Stimulated activated CD4-positive, alpha-beta T cell treated with anti-CD3 and anti-CD28 coated beads, Interleukin-15, amount 100 ng/mL, for 48 hours (primary cell): ENCODE data around the gene BRPF1.

Experiments used
- DNase-seq, 2 donors: peaks; one replicate each; pipeline ENCODE4 v3.0.0-alpha.2; 2020; ENCODE audit warnings: low read depth in 2 of 2

Gene BRPF1

DNA sequence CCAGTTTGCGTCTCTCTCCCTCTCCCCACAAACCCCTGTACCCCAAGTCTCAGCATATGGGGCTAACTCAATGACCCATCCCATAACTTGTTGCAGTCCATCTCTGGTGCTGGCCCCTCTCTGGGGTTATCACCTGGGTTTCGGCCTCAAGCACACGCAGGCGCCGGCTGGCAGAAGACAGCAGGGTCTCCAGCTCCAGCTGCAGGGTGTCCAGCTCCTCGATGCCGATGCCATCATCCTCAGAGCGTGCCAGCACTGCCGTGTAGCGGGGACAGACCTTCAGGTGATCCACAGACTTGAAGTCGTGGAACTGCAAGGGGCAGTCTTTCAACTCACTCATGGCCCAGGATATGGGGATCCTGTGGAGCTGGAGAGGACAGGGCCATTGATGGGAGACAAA, 59.6 kb downstream of the BRPF1 start:
- DNase-seq: no peak

GRCh38 chr3:9791790-9792404, 60.4 kb downstream of the BRPF1 start:
- DNase-seq: no peak

GRCh38 chr3:9792405-9793160, 61.0 kb downstream of the BRPF1 start, which contains the start of the genes ARPC4 and TADA3:
ARPC4 (plus strand) TSS chr3:9793082; CDS start chr3:9793122, 40 bp downstream.
TADA3 (minus strand) TSS chr3:9792473; CDS start chr3:9791466, 1,007 bp downstream.
- DNase-seq: peak; percentile 84 to 90

DNA sequence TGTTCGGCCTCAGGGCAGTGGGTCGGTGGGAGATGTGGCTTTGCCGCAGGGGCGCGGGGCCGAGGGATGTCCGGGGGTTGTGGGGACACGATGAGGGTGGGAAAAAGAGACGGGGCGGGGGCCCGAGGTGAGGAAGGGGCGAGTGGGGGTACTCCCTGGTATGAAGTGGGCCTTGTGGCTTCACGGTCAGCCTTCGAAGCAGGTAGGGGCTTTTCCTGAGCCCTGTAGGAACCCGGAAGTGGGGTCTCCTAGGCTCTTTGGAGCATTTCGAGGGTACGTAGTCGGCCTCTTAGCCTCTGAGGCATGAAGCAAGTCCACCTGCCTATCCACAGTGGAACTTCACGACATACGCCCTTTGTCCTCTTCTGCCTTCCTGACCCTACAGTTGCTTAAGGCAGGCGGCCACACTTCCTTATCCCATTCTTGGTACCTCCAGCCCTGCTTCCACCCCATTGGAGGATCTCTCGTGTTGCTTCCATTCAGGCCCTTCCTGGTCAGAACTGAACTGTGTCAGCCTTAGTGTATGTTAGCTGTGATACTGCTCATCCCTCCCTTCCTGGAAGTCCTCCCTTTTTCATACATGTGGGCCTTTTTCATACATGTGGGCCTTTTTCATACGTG, 61.7 kb downstream of the BRPF1 start:
- DNase-seq: no peak

DNA sequence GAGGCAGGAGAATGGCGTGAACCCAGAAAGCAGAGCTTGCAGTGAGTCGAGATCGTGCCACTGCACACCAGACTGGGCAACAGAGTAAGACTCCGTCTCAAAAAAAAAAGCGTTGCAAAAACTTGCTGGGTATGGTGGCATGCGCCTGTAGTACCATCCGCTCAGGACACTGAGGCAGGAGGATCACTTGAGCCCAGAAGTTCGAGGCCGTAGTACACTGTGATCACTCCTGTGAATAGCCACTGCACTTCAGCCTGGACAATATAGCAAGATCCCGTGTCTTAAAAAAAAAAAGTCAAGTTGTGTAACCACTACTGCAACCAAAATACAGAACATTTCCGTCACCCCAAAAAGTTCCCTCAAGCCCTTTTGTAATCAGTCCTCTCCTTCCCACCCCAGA, 62.9 kb downstream of the BRPF1 start:
- no peak for DNase-seq

GRCh38 chr3:9795207-9795606, 63.7 kb downstream of the BRPF1 start:
- DNase-seq: no peak

DNA sequence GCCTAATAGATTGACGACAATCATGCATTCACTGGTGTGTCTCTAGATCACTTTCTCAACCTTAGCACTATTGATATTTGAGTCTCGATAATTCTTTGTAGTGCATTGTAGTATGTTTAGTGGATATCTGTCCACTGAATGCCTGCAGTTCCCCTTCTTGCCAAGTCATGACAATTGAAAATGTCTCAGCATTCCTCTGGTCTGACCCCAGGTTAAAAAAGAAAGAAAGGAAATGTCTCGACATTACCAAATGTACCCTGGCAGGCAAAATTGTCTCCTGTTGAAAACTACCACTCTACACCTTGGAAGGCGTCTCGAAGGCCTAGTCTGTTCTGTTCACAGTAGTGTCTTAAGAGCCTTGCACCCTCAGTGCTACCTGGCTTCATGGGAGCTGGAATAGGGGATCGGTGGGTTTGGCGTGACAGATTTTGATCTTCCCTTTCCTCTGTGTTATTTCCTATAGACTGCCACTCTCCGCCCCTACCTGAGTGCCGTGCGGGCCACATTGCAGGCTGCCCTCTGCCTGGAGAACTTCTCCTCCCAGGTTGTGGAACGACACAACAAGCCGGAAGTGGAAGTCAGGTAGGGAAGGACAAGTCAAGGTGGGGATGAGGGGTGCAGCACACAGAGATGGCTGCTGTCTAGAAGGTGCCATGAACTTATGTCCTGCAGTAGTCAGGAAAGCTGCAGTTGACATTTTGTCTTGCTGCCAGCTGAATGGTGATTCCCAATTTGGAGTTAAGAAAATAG, 65.8 kb downstream of the BRPF1 start:
- DNase-seq: no peak
